ENCODE results near the gene C5orf24.
"Not testable (repeated sequence)": the region's sequence is repeated elsewhere in the genome, so short reads cannot be mapped to it uniquely, and the experiment has no call there.

The C5orf24 gene

DNA sequence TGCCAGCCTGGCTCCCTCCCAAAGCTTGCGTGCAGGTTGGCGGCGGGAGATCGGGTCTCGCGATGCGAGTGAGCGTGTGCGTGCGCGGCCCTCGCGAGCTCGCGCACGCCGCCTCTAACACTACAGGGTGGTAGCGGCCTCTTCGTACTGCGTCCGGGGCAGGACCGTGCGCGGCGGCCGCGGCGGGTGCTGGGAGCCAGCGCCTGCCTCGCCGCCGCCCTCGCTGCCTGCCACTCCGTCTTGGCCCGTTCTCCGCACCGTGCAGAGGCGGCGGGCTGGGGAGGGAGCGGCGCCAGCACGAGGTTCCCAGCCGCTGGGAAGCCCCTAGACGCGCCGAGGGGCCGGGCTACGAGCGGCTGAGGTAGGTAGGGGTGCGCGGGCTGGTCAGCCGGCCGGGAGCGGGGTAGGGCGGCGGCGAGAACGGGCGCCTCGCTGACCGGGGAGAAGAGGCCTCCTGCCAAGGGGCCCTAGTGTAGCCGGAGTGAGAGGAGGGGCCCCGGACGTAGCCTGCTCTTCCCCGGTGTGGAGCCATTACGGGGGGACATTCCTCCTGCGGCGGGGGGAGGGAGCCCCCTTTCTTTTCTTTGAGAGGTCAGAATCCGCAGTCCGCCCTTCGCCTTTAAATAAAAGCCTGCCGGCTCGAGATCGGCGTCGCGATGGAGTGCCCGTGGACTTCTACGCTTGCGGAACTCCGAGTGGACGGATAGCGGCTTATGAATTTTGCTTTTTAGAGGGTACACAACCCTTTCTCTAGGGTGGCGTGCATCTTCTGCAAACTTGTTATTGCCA lies at the start of gene C5orf24:
Gene C5orf24, plus strand, starts transcription at position 117 of the 789 bp plus-strand sequence. CDS start 8,933 bp downstream, outside the sequence.
- DNase-seq = peak; percentile 91

DNA sequence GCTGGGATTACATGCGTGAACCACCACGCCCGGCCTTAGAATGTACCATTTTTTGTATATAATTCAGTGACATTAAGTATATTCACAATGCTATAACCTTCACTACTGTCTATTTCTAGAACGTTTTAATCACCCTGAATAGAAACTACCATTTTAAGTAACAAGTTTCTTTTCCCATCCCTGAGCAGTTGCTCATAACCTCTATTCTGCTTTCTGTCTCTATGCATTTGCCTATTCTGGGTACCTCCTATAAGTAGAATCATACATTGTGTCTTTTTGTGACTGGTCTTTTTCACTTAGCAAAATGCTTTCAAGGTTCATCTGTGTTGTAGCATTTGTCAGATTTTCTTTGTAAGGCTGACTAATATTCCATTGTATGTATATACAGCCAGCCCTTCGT lies 47.3 kb upstream of the C5orf24 start:
- DNase-seq = no peak

DNA sequence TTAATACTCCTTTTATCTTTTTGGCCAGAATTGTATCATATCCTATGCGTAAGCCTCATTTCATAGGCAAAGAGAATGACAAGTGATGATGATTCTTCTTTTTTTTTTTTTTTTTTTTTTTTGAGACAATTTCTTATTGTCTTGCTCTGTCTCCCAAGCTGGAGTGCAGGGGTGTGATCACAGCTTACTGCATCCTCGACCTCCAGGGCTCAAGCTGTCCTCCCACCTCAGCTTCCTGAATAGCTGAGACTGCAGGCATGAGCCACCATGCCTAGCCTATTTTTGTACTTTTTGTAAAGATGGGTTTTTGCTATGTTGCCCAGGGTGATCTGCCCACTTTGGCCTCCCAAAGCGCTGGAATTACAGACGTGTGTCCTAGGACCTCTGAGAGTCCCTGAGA lies 41.9 kb upstream of the C5orf24 start:
- DNase-seq = no peak

DNA sequence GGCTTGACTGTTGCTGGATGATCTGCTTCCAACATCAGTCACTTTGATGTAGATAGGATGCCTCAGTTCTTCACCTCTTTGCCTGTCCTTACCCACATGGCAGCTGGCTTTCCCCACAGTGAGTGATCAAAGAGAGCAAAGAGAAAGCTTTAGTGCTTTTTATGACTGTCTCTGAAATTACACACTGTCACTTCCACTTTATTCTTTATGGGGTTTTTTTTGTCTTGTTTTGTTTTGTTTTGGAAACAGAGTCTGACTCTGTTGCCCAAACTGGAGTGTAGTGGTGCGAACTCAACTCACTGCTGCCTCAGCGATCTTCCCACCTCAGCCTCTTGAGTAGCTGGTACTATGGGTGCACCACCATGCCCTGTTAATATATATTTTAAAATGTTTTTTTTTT lies 32.4 kb upstream of the C5orf24 start:
- DNase-seq = no peak

DNA sequence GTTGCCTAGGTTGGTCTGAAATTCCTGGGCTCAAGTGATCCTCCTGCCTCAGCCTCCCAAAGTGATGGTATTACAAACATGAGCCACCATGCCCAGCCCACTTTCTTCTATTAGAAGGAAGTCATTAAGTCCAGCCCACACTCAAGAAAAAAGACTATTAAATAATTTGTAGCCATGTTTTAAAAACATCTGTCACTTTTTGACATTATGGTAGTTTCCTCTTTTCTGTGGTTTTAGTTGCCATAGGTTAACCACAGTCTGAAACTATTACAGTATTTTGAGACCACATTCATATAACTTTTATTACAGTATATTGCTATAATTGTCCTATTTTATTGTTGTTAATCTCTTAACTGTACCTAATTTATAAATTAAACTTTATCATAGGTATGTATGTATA lies 31.9 kb upstream of the C5orf24 start:
- no peak for DNase-seq

DNA sequence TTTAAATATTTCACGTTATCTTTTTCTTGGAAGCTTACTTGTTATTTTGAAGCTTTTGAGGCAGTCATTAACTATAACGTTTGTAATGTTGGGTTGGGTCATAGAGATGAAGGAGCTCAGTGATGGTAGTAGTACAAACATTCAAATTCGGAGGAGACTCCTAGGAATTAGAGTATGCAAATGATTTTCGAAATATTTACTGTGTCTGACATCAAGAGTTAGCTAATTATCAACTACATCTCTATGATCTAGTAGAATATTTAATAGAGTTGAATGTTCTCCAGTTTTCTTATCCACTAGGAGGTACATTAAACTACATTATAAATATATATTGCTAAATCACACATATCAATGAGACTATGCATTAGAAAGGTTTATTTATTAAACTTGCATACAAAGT lies 28.8 kb upstream of the C5orf24 start:
- DNase-seq = no peak

DNA sequence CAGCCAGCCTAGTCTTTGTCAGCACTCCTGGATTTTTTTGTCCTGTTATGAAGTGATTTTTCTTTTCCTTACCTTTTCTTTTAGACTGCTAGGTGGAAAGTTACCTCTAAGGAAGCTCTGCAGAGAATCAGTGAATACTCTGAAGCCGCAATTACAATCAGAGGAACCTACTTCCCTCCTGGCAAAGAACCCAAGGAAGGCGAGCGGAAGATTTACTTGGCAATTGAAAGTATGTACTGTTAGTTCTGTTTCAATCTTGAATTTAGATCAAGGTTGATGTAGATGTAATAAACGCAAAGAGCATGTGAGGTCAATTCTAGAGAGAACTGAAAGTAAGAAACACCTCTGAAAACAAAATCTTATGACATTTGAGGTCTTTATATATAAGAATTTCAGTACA lies 27.0 kb upstream of the C5orf24 start:
- DNase-seq = no peak

DNA sequence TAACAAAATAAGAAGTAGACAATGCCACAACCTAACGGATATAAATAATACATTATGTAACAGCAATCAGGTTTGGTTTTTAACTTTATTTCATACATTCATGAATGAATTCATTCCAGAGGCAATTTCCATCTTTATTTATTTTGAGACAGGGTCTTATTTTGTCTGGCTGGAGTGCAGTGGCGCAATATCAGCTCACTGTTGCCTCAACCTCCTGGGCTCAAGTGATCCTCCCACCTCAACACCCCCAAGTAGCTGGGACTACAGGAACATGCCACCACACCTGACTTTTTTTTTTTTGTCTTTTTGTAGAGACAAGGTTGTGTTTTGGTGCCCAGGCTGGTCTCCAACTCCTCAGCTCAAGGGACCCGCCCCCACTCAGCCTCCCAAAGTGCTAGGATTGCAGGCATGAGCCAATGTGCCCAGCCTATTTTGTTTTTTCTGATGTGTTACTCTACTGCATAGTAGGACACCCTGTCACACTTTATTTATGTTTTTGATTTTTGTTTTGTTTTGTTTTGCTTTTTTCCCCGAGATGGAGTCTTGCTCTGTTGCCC lies 26.3 kb upstream of the C5orf24 start:
- DNase-seq = no peak

DNA sequence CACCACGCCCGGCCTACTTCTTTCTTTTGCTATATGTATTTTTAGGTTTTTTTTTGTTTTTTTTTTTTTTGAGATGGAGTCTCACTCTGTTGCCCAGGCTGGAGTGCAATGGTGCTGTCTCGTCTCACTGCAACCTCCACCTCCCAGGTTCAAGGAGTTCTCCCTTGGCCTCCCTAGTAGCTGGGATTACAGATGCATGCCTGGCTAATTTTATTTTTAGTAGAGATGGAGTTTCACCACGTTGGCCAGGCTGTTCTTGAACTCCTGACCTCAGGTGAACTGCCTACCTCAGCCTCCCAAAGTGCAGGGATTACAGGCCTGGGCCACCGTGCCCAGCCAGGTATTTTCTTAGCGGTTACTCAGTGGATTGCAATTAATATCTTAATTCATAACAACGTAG lies 23.9 kb upstream of the C5orf24 start:
- no peak for DNase-seq

DNA sequence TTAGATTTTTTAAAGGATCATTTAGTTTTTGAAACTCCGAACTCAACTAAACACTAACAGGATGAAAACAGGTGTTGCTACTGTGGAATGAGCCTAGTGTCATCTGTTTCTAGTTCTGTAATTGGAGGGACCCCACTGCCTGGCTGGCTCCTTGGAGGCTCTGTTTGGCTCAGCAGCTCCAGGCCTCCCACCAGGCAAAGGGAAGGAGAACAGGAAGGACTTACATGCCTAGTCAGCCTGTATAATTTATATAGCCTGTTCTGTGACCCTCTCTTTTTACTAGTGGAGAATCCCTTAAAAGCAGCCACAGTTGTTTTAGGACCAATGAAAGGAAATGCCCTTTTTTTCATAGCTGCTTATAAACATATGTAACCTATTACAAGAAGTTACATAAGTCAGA lies 21.1 kb upstream of the C5orf24 start:
- DNase-seq = no peak

DNA sequence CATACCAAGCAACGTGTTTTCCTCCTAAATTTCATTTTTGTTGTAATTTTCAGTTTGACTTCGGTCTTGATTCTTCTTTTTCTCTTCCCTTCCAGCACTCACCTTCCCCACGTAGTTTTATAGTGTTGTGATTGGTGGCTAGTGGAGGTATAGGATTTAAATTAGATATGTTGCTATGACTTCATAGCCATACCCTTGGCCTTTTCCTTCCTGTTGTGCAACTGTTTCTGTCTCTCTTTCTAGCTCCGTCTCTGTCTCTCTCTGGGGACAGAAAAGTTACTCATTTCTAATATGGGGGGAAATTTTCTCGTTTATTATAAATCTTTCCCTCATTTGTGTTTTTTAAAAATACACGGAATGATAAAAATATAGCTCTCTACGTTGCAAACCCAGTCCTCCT lies 20.6 kb upstream of the C5orf24 start:
- DNase-seq = no peak

DNA sequence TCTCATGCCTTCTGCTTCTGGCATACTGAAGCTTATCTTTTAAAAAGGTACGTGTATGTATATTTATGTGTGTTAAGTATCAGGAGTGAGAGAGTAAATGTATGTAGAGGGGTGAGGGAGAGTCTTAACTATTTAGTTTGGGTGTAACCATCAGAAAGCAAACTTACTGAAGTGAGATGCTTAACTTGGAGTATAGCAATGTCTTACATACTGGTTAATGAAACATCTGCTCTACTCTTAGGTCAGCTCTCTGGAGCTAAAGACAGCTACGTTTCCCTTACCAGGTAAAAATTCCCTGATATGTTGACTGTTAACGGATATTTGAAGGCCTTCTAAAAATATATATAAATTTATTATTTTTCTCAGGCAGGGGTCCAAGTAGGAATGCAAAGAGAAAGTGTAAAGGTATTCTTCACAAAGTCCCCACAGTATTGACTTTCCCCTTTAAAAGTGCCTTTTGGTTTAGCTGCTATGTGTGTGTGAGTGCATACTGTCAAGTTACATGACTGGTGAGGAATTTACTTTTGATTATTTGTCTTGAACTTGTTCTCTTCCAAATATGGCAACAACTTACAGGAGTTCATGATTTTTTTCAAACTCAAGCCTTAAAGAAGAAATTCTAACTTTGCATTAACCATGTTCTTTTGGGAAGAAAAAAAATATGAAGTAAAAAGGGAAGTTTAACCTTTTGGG lies 12.3 kb upstream of the C5orf24 start:
- no peak for DNase-seq

DNA sequence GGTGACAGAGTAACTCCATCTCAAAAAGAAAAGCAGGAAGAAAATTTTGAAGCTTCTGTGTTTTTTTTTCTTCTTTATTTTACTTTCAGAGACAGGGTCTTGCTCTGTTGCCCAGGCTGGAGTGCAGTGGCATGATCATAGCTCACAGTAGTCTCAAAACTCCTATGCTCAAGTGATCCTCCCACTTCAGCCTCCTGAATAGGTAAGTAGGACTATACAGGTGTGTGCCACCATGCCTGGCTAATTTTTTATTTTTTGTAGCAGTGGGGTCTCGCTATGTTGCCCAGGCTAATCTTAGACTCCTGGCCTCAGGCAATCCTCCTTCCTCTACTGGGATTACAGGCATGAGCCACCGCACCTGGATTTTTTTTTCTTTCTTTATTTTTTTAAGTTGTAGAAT lies 10.1 kb upstream of the C5orf24 start:
- no peak for DNase-seq

DNA sequence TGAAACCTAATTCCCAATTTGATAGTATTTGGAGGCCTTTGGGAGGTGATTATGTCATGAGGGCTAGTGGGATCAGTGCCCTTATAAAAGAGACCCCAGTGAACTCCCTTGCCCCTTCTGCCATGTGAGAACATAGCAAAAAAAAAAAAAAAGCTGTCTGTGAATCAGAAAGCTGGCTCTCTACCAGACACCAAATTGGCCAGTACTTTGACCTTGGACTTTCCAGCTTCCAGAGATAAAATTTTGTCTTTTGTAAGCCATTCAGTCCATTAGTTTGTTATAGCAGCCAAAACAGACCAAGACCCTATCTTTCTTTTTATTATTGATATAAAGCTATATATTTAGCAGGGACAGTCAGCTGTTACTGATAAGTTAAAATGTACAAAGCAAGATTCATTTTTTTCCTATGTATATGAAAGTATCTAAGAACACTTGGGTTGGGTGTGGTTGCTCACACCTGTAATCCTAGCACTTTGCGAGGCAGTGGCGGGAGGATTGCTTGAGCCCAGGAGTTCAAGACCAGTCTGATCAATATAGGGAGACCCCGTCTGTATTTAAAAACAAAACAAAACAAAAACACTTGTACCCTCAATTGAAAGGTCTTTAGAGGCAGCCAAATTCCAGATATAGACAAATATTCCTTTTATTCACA lies 8.1 kb upstream of the C5orf24 start:
- no peak for DNase-seq

DNA sequence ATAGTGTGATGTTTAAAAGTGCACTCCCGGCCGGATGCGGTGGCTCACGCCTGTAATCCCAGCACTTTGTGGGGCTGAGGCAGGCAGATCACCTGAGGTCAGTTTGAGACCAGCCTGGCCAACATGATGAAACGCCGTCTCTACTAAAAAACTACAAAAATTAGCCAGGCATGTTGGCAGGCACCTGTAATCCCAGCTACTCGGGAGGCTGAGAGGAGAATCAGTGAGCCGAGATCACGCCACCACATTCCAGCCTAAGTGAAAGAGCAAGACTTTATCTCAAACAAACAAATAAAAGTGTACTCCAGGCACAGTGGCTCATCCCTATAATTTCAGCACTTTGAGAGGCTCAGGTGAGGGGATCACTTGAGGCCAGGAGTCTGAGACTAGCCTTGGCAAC lies 7.4 kb upstream of the C5orf24 start:
- not testable (repeated sequence) for DNase-seq

DNA sequence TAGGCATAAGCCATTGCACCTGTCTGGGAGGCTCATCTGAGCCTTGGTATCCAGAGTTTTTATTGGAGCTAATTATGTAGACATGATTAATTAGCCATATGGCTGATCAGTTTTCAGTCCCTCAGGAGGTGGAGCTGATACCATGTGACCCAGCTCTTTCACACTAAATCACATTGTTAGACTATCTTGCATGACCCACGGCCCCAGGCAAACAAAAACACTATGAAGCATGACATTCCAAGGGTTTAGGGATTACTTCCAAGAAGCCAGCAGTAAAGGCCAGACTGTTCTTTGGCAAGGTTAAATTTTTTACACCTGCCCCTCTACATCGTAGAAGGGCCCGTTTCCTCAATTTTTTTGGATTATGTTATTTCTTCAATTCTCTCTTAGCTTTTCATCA lies 5.0 kb upstream of the C5orf24 start:
- no peak for DNase-seq

DNA sequence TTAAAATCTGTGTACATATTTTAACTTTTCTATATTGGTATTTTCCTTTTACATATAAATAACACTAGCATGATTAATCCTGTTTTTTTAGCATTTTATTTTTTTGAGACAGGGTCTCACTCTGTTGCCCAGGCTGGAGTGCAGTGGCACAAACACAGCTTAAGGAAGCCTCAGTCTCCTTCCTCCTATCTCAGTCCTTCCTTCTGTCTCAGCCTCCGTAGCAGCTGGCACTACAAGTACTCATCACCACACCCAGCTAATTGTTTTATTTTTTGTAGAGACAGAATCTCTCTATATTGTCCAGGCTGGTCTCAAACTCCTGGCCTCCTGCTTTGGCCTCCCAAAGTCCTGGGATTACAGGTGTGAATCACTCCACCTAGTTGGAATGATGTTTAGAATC lies 1.5 kb upstream of the C5orf24 start:
- DNase-seq = no peak

DNA sequence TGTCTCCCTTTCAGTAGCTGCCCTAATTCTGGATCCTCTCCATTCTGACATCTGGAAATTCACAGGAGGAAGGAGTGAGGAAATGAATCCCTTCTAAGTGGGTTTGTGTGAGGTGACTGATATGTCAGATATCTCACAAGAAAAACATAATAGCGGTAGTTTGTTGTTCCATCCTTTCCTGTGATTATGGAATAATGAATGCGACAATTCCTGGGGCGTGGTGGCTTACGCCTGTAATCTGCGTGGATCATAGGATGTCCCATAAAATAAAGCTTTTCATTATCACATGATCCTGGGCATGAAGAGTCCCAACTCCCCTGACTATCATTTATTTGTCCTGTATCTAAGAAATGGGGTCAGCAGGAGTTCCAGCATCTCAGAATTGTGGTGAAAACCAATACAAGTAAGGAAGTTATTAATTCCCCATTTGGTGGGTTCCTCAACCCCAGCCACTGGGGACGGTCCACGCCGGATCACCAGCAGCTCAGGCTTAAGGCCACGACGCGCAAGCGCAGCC lies 375 bp upstream of the C5orf24 start:
- no peak for DNase-seq

DNA sequence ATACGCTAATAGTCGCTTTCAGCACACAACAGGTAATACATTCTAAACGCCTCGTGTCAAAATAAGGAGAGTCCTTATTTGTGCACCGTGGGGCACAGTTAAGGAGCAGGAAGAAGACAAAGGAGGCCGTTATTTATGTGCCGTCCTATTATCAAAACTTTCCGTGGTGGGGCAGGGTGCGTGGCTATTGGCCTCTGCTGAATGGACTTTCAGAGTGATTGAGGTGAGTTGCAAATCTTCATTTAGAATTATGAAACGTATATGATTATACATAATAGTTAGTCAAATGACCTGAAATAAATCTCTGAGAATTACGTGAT lies 833 bp downstream of the C5orf24 start:
- DNase-seq = no peak

DNA sequence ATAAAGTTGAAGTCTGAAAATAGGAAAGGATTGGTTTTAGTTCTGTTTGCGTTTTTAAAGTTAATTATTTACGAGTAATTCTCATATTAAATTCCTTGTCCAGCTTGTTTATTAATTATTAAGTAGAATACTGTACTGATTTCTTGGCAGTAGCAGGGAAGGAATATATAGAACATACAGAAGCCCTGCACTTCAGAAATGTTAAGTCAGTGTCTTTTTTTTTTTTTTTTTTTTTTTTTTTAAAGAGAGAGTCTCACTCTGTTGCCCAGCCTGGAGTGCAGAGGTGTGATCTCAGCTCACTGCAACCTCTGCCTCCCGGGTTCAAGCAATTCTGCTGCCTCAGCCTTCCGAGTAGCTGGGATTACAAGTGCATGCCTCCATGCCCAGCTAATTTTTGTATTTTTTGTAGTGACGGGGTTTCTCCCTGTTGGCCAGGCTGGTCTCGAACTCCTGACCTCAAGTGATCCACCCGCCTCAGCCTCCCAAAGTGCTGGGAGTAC lies 3.7 kb downstream of the C5orf24 start:
- not testable (repeated sequence) for DNase-seq

DNA sequence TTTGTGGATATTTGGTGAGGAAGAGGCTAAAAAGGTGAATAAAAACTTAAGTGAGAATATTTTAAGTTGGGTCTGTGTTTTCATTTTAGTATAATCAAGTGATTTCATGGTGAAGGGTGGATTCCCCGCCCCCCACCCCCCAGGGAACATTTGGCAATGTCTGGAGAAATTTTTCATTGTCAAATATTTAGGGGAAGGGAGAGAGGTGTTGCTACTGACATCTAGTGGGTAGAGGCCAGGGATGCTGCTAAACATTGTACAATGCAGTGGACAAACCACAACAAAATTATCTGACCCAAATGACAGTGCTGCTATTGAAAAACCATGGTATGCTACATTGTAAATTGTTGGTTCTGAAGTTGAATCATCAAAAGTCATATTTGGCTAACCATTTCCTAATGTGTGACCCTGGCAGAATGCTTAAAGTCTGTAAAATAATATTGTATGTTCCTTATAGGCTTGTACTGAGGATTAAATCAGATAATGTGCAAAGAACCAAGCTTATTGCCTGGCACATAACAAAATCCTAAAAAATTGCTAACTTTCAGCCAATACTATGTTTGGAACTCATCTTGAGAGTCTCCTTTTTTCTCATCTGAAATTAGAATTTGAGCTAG lies 5.6 kb downstream of the C5orf24 start:
- DNase-seq = no peak

DNA sequence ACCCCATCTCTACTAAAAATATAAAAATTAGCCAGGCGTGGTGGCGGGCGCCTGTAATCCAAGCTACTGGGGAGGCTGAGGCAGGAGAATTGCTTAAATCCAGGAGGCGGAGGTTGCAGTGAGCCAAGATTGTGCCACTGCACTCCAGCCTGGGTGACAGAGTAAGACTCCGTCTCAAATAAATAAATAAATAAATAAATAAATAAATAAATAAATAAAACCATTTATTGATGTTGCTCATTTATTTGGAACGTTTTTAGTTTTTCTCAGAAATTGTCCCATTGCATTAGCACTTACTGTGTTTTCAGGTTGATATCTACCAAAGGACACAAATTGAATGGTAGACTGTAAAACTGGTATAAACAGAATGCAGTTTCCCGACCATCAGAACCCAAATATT lies 10.7 kb downstream of the C5orf24 start:
- not testable (repeated sequence) for DNase-seq

DNA sequence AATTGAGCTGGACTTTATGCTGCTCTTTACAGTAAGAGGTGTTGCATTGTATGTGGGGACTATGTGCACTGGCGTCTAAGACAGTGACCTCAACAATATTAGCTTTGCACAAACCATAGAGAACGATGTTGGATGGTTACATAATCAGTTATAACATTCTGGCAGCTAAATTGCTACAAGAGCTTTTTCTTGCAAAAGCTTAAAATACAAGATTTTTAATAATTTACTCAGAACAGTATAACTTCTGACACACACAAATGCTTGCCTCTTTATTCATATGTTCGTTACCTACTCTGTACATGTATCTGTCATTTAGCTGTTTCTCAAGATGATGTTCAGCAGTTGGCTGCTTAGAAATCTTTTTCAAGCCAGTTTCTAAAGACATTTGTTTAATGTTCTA lies 11.6 kb downstream of the C5orf24 start:
- no peak for DNase-seq

Measured in activated T-cell treated with anti-CD3 and anti-CD28 coated beads, Interleukin-2, amount 50 U/mL, for 1 hour (primary cell).